Large intestine (tissue), 3 donors: ENCODE results near the gene CD58. TPM values are rescaled to one million over a fixed set of nuclear protein-coding genes. Genes with fewer than 3 reads are reported as not detected.
"Not testable (repeated sequence)": the region's sequence is repeated elsewhere in the genome, so short reads cannot be mapped to it uniquely, and the experiment has no call there.

Source experiments
- DNase-seq, 2 donors: peaks; one replicate each; pipeline versions ENCODE4 v3.0.0 to v3.0.0-alpha.2; 2013
- H3K27ac ChIP-seq: one replicate; pipeline ENCODE4 v1.5.1; 2013; ENCODE audit warnings: low read length
- H3K27me3 ChIP-seq: 2 replicates; pipeline ENCODE4 v1.6.1; 2013; ENCODE audit warnings: low read length; ENCODE audit not compliant: control insufficient read depth, insufficient read depth
- H3K36me3 ChIP-seq: 2 replicates; pipeline ENCODE4 v1.6.1; 2013; ENCODE audit warnings: low read length; ENCODE audit not compliant: control insufficient read depth, insufficient read depth
- H3K4me1 ChIP-seq: one replicate; pipeline ENCODE4 v1.6.1; 2013; ENCODE audit warnings: low read length; ENCODE audit not compliant: control insufficient read depth, insufficient read depth
- H3K4me3 ChIP-seq: one replicate; pipeline ENCODE4 v1.5.1; 2013; ENCODE audit warnings: low read length
- H3K9me3 ChIP-seq: one replicate; pipeline ENCODE4 v1.6.1; 2013; ENCODE audit warnings: mild to moderate bottlenecking, low read depth, low read length, moderate library complexity; ENCODE audit not compliant: control insufficient read depth
- WGBS: methylation state at CpG from one replicate; pipeline ENCODE4 v1.1.5; 2013; ENCODE audit warnings: low lambda C conversion rate; ENCODE audit not compliant: insufficient coverage; 5-methylcytosine and 5-hydroxymethylcytosine counted together
- polyA plus RNA-seq: library from polyadenylated mRNA; unstranded; fragments of 120-200 nt; gene quantifications from one replicate; pipeline ENCODE4 v1.2.1, GENCODE V29; 2013

CD58 gene
- polyA plus RNA-seq, 1 donor = 28.6 TPM

DNA sequence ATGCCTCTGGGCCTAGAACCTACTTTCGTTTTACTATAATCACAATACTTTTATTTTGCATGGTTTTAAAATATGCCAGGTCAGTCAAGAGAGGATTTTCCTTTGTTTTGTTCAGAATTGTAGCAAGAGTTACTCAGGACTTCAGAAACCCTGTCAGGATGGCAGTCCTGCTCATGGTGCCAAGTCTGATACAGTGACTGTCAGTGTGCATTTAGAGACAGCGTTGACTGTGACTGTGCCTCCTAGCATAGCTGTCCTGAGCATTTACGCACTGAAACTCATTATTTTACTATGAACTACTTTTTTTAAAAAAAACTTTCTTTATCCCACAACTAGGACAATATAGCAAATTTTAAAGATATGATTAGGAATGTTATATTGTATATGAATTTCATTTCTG is 23.2 kb upstream of the CD58 start:
- H3K4me3 ChIP-seq, H3K36me3 ChIP-seq, H3K27ac ChIP-seq, H3K9me3 ChIP-seq, DNase-seq, H3K27me3 ChIP-seq: not testable (repeated sequence)
- WGBS = no CpG with 5 or more reads among the region's 3 CpGs
- H3K4me1 ChIP-seq = peaks cover 55% of the 10 kb centered on the region

DNA sequence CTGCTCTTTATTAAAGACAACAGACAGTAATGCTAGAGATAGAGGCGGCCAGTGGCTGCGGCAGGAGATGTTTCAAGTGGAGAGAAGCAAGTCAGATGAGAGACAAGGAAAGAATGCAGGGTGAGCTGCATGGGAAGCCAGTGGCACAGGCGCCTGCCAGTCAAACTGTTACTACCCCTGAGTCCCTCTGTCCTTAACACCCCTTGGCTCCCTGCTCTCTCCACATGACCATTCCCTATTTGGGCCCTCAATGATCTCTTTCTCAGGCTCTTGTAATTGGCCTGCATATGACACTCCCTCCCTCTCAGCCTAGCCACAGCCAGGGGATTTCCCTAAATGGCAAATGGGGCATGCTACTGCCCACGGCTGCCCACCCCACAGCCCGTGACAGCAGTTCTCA is 22.6 kb upstream of the CD58 start:
- not testable (repeated sequence) for H3K4me3 ChIP-seq
- no CpG with 5 or more reads among the region's 5 CpGs for WGBS

DNA sequence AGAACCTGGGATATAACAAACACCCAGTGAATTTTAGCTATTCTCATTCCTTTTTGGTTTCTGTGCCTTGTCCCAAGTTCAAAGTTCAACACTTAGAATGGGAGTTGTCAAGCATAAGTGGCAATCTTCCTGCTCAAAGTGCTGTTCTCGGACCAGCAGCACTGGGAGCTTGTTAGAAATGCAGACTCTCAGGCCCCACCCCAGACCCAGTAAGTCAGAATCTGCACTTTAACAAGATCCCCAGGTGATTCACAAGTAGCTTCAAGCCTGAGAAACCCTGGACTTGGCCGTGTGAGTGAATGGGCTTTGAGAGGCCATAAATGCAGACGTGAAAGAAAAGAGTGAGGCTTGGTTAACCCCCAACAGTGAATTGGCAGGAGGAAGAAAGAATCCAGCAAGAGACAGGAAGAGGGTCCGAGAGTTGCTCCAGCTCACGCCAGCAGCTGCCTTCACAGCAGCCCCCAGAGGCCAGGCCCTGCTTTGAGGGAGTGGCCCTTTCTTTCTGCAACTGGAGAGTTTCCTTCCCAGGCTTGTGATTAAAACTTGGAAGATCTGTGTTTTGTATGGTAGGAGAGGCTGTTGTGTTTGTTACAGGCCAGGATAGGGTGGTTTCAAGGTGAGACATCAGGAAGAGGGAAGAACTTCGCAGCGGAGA is 21.3 kb upstream of the CD58 start:
- H3K9me3 ChIP-seq, H3K36me3 ChIP-seq, H3K27me3 ChIP-seq, H3K4me3 ChIP-seq: not testable (repeated sequence)
- WGBS = 100% methylated on average over 2 of the region's 7 CpGs
- Histone ChIP-seq H3K4me1 (peaks cover 45% of the 10 kb centered on the region), H3K27ac (peak overlapping the region; percentile 4)
- peak in 1 of 2 donors; percentile 16 for DNase-seq

More for the DNA sequence above, 22.6 kb upstream of the CD58 start:
- not testable (repeated sequence) for DNase-seq, H3K9me3 ChIP-seq, H3K36me3 ChIP-seq, H3K27me3 ChIP-seq, H3K27ac ChIP-seq
- H3K4me1 ChIP-seq = peaks cover 53% of the 10 kb centered on the region

DNA sequence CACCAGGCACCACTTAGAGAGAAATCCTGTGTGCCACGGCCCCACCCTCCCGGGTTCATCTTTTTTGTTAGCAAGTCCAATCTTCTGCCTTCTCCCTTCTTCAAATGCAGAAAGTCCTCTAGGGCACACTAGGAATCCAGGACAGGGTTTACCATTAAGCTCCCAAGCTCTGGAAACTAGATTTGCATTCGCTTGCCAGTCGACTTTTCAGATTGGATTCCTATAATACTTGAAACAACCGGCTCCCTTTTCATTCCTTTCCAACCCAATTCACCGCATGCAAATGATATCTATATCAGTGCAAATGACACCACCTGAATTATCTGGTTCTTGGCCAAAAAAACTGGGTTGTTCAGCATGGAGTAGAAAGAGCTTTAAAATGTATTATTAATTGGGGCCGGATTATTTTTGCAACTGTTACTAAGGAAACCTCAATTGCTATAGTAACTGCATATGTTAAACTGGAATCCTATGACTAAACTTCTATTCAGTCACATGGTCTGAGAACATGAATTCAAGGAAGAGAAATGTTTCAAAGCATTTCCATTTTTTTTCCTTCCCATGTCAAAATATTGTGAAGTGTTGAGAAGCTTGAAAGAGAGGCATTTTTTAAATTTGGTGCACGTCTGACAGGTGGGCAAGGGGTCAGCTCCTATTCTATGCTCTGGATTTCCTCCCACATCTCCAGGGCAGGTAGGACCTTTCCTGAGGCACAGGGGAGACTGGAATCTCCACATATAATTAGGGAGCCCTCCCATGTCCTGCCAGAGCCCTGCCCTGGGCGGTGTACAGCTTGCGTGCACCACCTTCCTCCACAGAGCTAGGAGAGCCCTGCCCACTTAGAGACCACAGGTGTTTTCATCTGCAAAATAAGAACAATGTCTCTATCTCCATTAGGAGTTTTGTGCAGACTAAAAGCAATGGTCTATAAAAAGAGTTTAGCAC is 20.5 kb upstream of the CD58 start:
- not testable (repeated sequence) for H3K36me3 ChIP-seq, DNase-seq, H3K4me3 ChIP-seq, H3K9me3 ChIP-seq, H3K27me3 ChIP-seq
- Histone ChIP-seq H3K4me1 (peaks cover 39% of the 10 kb centered on the region), H3K27ac (peak overlapping the region; percentile 4)
- no CpG with 5 or more reads among the region's 10 CpGs for WGBS

DNA sequence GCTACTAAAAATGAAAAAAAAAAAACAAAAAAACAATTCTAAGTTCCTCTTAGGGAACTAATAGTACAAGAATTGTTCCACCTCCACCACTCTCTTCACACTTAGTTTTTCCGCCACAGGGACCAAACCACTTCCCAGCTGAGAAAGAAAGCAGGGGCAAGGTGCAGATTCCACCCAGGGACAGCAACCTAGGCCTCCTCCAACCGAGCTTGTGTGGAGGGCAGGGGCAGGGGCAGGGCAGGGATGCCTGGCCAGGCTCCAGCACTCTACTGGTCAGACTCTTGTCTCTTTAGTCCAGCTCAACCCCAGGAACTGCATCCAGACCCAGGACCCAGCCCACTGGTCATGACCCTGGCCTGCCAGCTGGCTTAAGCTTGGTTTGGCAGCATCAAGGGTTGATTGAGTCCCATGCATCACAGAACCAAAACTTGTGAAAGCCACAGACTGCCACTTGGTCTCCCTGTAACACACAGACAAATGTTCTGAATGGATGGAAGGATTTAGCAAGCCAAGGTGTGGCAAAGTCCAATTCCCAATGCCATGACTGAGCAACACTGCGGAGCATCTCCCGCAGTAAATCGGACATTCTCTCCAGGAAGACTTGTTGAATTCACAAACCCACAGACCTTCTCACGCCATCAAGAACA is 19.7 kb upstream of the CD58 start:
- H3K27ac ChIP-seq = peak overlapping the region; percentile 86
- H3K4me1 ChIP-seq = peaks cover 31% of the 10 kb centered on the region
- WGBS = no CpG with 5 or more reads among the region's 6 CpGs
- H3K9me3 ChIP-seq, H3K4me3 ChIP-seq, DNase-seq, H3K27me3 ChIP-seq: not testable (repeated sequence)
- H3K36me3 ChIP-seq = peaks cover 14% of the 10 kb centered on the region

DNA sequence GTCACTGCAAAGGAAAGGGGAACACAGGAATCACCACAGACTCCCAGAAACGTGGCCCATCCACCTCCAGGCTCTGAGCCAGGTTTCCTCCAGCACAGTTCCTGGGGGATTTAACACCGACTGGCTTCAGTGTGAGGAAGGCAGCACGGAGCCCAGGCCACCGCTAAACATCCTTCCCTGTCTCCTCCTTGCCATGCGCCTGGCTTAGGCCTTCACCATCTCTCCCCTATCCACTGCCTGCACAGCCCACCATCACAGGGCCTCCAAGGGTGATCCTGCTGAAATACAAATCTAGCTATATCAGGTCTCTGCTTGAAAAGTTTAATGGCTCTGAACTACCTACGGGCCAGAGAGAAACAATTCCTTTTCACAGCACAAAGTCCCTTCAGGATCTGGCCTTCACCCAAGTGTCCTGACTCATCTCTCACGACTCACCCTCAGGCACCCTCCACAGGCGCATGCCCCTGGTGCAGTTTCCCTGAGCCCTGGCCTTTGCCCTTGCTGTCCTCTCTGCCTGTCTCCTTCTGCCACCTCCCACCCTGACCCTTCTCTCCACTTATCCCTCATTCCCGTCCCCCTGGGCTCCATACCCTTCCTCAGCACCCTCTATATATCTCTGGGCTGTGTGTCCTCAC is 18.4 kb upstream of the CD58 start:
- WGBS = no CpG with 5 or more reads among the region's 9 CpGs
- H3K27ac ChIP-seq = peak overlapping the region; percentile 86
- peaks cover 22% of the 10 kb centered on the region for H3K36me3 ChIP-seq
- DNase-seq = peak; percentile 66 to 80
- H3K4me3 ChIP-seq, H3K9me3 ChIP-seq, H3K27me3 ChIP-seq: not testable (repeated sequence)
- H3K4me1 ChIP-seq = peaks cover 22% of the 10 kb centered on the region

DNA sequence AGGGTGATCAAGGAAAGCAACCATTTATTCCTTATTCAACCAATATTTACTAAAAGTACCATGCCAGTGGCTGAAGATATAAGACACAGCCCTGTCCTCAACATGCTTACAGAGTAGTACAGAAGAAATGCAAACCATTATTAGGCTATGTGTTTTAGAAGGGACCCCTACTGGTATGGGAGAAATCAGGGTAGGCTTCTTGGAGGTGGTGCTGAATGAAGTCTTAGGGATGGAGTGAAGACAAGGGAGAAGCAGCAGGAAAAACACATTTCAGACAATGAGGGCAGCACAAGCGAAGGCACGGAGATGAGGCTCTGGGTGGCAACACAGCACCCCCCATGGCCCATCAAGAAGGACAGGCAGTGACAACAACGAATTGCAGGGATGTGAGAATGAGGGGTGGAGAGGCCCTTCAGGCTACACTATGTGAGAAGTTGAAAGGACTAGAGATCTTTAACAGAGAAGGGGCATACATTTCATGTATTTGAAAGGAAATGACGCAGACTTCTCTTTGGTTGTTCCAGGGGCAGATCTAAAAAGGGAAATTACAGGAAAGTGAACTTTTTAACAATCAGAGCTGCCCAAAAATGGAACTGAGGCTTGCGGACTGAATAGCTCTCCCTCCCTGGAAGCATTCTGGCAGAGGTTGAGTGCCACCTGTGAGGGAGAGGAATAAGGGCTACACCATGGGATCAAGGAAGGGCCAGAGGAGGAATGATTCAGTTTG is 16.8 kb upstream of the CD58 start:
- Histone ChIP-seq H3K9me3 (no peaks in the 10 kb centered on the region), H3K4me1 (peaks cover 22% of the 10 kb centered on the region), H3K27ac (no peak overlapping the region), H3K27me3 (no peaks in the 10 kb centered on the region), H3K4me3 (no peak overlapping the region), H3K36me3 (peaks cover 34% of the 10 kb centered on the region)
- no peak for DNase-seq
- 89% methylated on average over 4 of the region's 5 CpGs for WGBS

DNA sequence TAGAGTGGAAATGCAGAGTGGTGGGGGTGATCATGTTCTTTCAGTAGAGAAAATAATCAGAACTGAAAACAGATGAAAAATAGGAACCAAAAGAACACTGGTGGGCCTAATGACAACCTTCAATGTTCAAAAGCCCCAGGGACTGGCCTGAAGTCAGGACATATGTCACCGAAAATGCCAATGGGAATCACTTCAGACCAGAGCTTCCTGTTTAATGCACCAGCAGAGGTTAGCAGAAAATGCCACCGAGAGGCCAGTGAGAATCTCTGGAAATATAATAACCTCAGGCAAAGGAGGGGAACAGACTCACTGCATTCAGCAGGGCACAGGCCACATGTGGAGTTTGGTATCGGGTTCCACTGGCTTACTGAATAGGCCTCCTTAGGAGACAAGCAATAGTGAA is 15.9 kb upstream of the CD58 start:
- Histone ChIP-seq H3K36me3 (peaks cover 35% of the 10 kb centered on the region), H3K4me3 (no peak overlapping the region), H3K27me3 (no peaks in the 10 kb centered on the region), H3K9me3 (no peaks in the 10 kb centered on the region), H3K27ac (no peak overlapping the region), H3K4me1 (peaks cover 15% of the 10 kb centered on the region)
- DNase-seq = no peak
- WGBS = no CpG with 5 or more reads among the region's 3 CpGs

DNA sequence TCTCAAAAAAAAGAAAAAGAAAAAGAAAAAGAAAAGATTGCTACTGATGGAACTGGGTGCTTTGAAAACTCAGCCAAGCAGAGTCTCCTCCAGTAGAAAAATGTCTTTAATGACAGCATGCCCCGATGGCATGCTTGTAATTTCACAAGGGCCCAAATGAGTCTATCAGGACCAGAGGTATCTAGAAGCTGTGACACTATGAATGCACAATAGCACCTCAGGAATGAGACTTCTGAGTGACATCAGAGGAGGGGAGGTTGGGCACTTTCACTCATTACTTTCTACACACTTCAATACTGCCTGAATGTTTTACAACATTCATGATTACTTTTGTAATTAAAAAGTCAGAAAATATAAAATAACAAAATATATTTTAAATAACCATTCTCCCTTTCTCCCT is 15.1 kb upstream of the CD58 start:
- Histone ChIP-seq H3K36me3 (peaks cover 35% of the 10 kb centered on the region), H3K9me3 (no peaks in the 10 kb centered on the region), H3K27me3 (no peaks in the 10 kb centered on the region), H3K27ac (no peak overlapping the region), H3K4me3 (no peak overlapping the region), H3K4me1 (peaks cover 15% of the 10 kb centered on the region)
- DNase-seq = no peak
- no CpG with 5 or more reads among the region's 1 CpG for WGBS
